Neural cell (in vitro differentiated cells): Measurements from ENCODE around the gene ZNF860. TPM values are rescaled to one million over a fixed set of nuclear protein-coding genes. Genes with fewer than 3 reads are reported as not detected.

Experiments used
- H2AFZ ChIP-seq: fragments of 200-600, 300-800 bp; sonication (generic), shearing (Covaris generic); 2 replicates; pipeline ENCODE4 v1.6.0; 2014; ENCODE audit warnings: low read depth, mild to moderate bottlenecking, antibody characterized with exemption, low read length, moderate library complexity
- H3F3A ChIP-seq: fragments of 200-600 bp; shearing (Covaris generic); 2 replicates; pipeline ENCODE4 v1.6.1; 2016; ENCODE audit warnings: mild to moderate bottlenecking, moderate library complexity, mixed read lengths, antibody characterized with exemption, low read length; ENCODE audit not compliant: insufficient read depth, poor library complexity, severe bottlenecking
- H3K27ac ChIP-seq: fragments of 200-600, 300-800 bp; sonication (generic), shearing (Covaris generic); 2 replicates; pipeline ENCODE4 v1.5.1; 2014; ENCODE audit warnings: mild to moderate bottlenecking, low read length, moderate library complexity
- H3K27me3 ChIP-seq: fragments of 300-800, 200-600 bp; sonication (generic), shearing (Covaris generic); 2 replicates; pipeline ENCODE4 v1.6.0; 2014; ENCODE audit warnings: mild to moderate bottlenecking, low read depth, low read length, moderate library complexity; ENCODE audit not compliant: insufficient read depth
- H3K36me3 ChIP-seq: fragments of 300-800, 200-600 bp; sonication (generic), shearing (Covaris generic); 2 replicates; pipeline ENCODE4 v1.5.1; 2014; ENCODE audit warnings: mild to moderate bottlenecking, antibody characterized with exemption, low read length, moderate library complexity; ENCODE audit not compliant: insufficient read depth
- H3K4me2 ChIP-seq: fragments of 300-800, 200-600 bp; sonication (generic), shearing (Covaris generic); 2 replicates; pipeline ENCODE4 v1.6.0; 2014; ENCODE audit warnings: mild to moderate bottlenecking, low read length
- H3K4me3 ChIP-seq: fragments of 300-800, 200-600 bp; sonication (generic), shearing (Covaris generic); 2 replicates; pipeline ENCODE4 v1.5.1; 2014; ENCODE audit warnings: mild to moderate bottlenecking, low read length, moderate library complexity
- H3K79me2 ChIP-seq: fragments of 200-600 bp; shearing (Covaris generic); replicated peaks from 2 replicates; pipeline ENCODE4 v1.6.0; 2014; ENCODE audit warnings: mild to moderate bottlenecking, low read length, moderate library complexity; ENCODE audit not compliant: insufficient read depth
- H3K9ac ChIP-seq: fragments of 300-800, 200-600 bp; sonication (generic), shearing (Covaris generic); 2 replicates; pipeline ENCODE4 v1.6.1; 2016; ENCODE audit warnings: mild to moderate bottlenecking, low read length, mixed read lengths
- H3K9me2 ChIP-seq: fragments of 200-600 bp; shearing (Covaris generic); 2 replicates; pipeline ENCODE4 v1.6.1; 2016; ENCODE audit warnings: mild to moderate bottlenecking, low read length, mixed read lengths; ENCODE audit not compliant: insufficient read depth
- H3K9me3 ChIP-seq: fragments of 200-600, 300-800 bp; sonication (generic), shearing (Covaris generic); 2 replicates; pipeline ENCODE4 v1.6.1; 2016; ENCODE audit warnings: mild to moderate bottlenecking, mixed run types, low read length, moderate library complexity, mixed read lengths
- H4K20me1 ChIP-seq: fragments of 200-600 bp; shearing (Covaris generic); 2 replicates; pipeline ENCODE4 v1.6.1; 2016; ENCODE audit warnings: mild to moderate bottlenecking, mixed run types; ENCODE audit not compliant: insufficient read depth
- CTCF ChIP-seq: fragments of 450-650 bp; IDR thresholded peaks from 2 replicates; pipeline ENCODE4 v1.5.1; 2014; ENCODE audit warnings: antibody characterized with exemption, mild to moderate bottlenecking, moderate library complexity; ENCODE audit not compliant: poor library complexity, severe bottlenecking
- EP300 ChIP-seq: fragments of 450-650 bp; conservative IDR thresholded peaks from 2 replicates; pipeline ENCODE4 v1.6.1; 2014; ENCODE audit warnings: antibody characterized with exemption, mild to moderate bottlenecking, moderate library complexity; ENCODE audit not compliant: poor library complexity, severe bottlenecking
- EZH2 ChIP-seq: fragments of 200-600, 300-800 bp; shearing (Covaris generic), sonication (generic); IDR thresholded peaks from 2 replicates; pipeline ENCODE4 v1.6.1; 2014; ENCODE audit warnings: antibody characterized with exemption, low read length, borderline replicate concordance, mild to moderate bottlenecking; ENCODE audit not compliant: insufficient read depth, poor library complexity, severe bottlenecking
- MXI1 ChIP-seq: fragments of 450-650 bp; conservative IDR thresholded peaks from 2 replicates; pipeline ENCODE4 v1.6.1; 2014; ENCODE audit warnings: antibody characterized with exemption, mild to moderate bottlenecking; ENCODE audit not compliant: poor library complexity, severe bottlenecking
- POLR2AphosphoS5 ChIP-seq: IDR thresholded peaks from 2 replicates; pipeline ENCODE4 v1.6.1; 2012
- RAD21 ChIP-seq: fragments of 450-650 bp; conservative IDR thresholded peaks from 2 replicates; pipeline ENCODE4 v1.6.1; 2014; ENCODE audit warnings: antibody characterized with exemption, mild to moderate bottlenecking, moderate library complexity
- REST ChIP-seq: IDR thresholded peaks from 2 replicates; pipeline ENCODE4 v1.6.1; 2012; ENCODE audit warnings: borderline replicate concordance
- SMC3 ChIP-seq: fragments of 450-650 bp; conservative IDR thresholded peaks from 2 replicates; pipeline ENCODE4 v1.6.1; 2014; ENCODE audit warnings: antibody characterized with exemption, mild to moderate bottlenecking, moderate library complexity; ENCODE audit not compliant: poor library complexity
- TAF1 ChIP-seq: IDR thresholded peaks from 2 replicates; pipeline ENCODE4 v1.6.1; 2012; ENCODE audit warnings: low read depth
- polyA plus RNA-seq: library from polyadenylated mRNA; depleted of rRNA; stranded (reverse); fragments of >200 nt; gene quantifications from 2 replicates; pipeline ENCODE4 v1.2.3, GENCODE V29; 2014

Gene ZNF860
- polyA plus RNA-seq, 1 donor from 2014 or later: 1.2 TPM

- Histone ChIP-seq H3K4me3 (no peak overlapping the region), H3K36me3 (no peaks in the 10 kb centered on the region), H2AFZ (no peak overlapping the region), H3K27me3 (no peaks in the 10 kb centered on the region), H3F3A (no peaks in the 10 kb centered on the region), H3K9ac (no peak overlapping the region), H3K79me2 (no peaks in the 10 kb centered on the region), H4K20me1 (no peaks in the 10 kb centered on the region), H3K4me2 (no peak overlapping the region), H3K27ac (no peak overlapping the region), H3K9me3 (no peaks in the 10 kb centered on the region), H3K9me2 (no peaks in the 10 kb centered on the region)
- no peak for TF ChIP-seq TAF1
These were observed 8.5 kb upstream of the ZNF860 start for GRCh38 chr3:31973081-31973480.

GRCh38 chr3:31973837-31974236 lies 7.7 kb upstream of the ZNF860 start:
- no peak for TF ChIP-seq REST
- TF ChIP-seq RAD21: no peak
- TF ChIP-seq MXI1: no peak
- no peak for TF ChIP-seq POLR2AphosphoS5
- no peak for TF ChIP-seq SMC3
- no peaks in the 10 kb centered on the region for H3K79me2 ChIP-seq
- H2AFZ ChIP-seq: no peak overlapping the region
- H3K36me3 ChIP-seq: no peaks in the 10 kb centered on the region
- no peak overlapping the region for H3K4me3 ChIP-seq
- H3K9ac ChIP-seq: no peak overlapping the region
- H4K20me1 ChIP-seq: no peaks in the 10 kb centered on the region
- no peaks in the 10 kb centered on the region for H3K9me3 ChIP-seq
- no peaks in the 10 kb centered on the region for H3K9me2 ChIP-seq
- no peak overlapping the region for H3K4me2 ChIP-seq
- H3K27ac ChIP-seq: no peak overlapping the region
- peaks cover 6% of the 10 kb centered on the region for H3K27me3 ChIP-seq
- H3F3A ChIP-seq: no peaks in the 10 kb centered on the region

- TF ChIP-seq SMC3 (no peak), MXI1 (no peak), RAD21 (no peak), TAF1 (no peak), EZH2 (no peak), EP300 (no peak), REST (no peak), POLR2AphosphoS5 (no peak), CTCF (no peak)
- Histone ChIP-seq H3K36me3 (no peaks in the 10 kb centered on the region), H3K4me3 (no peak overlapping the region), H3K4me2 (no peak overlapping the region), H3K27ac (no peak overlapping the region), H4K20me1 (no peaks in the 10 kb centered on the region), H3K27me3 (peaks cover 12% of the 10 kb centered on the region), H3K9ac (no peak overlapping the region), H3F3A (no peaks in the 10 kb centered on the region), H3K9me3 (no peaks in the 10 kb centered on the region), H3K9me2 (no peaks in the 10 kb centered on the region), H2AFZ (no peak overlapping the region), H3K79me2 (no peaks in the 10 kb centered on the region)
These were observed 7.1 kb upstream of the ZNF860 start for GRCh38 chr3:31974471-31974870.
